Activated T-cell treated with anti-CD3 and anti-CD28 coated beads for 4 hours (primary cell): ENCODE results near the gene SENP8.

ENCODE experiments used
- DNase-seq: peaks from one replicate; pipeline ENCODE4 v3.0.0-alpha.2; 2020

SENP8 gene

DNA sequence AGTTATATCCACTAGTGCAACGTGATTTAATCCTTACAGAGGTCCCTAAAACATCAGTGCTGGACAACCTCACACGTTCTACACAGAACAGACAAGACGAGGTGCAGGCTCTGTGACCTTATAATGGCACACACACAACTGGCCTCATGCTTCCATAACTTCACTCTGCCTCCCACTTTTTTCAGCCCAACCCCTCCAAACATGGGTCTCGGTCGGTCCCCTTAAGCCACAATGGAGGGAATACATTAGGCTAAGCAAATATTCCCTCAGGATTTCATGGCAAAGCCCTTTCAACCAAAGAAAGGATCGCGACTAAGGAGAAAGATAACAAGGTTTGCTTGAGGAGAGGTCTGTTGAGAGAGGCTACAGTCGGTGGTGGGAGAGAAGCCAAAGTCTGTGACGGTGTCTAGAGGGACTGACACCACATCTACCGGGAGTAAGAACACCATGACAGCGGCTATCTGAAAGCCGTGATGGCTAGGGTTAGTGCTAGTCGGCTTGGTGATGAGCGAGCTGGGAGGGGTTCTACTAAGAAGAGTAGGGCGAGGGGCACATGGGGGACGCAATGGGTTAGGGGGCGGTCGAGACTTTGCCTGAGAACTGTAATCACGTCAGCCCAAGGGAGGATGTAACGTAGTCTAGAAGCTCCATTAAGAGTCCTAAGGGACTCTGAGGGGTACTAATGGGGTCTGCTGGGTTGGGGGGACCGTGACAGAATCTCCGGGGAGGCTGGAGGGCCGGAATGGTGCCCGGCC, 1.3 kb upstream of the SENP8 start:
- DNase-seq: peak; percentile 14

GRCh38 chr15:72117486-72118016, 652 bp upstream of the SENP8 start:
- DNase-seq: peak; percentile 48

DNA sequence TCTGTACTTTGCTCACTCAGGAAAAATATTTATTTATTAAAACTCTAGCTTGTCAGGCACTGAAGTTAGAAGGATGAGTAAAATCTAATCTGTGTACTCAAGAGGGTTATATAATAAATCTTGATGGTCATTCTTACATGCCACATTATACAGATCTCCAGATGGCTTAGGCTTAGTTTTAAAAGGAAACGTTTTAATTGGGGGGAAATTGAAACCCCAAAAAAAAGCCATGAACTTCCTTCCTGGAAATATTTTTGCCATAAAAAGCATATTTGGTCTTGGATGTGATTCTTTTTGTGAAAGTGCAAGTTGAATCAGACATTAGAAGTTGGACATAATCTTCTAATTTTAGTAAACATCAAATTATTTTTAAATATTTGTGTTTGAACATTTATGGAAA, 6.0 kb downstream of the SENP8 start:
- DNase-seq: no peak

- DNase-seq: no peak
Observed at GRCh38 chr15:72127724-72128322, 9.6 kb downstream of the SENP8 start.

GRCh38 chr15:72128359-72128758, 10.2 kb downstream of the SENP8 start:
- no peak for DNase-seq

DNA sequence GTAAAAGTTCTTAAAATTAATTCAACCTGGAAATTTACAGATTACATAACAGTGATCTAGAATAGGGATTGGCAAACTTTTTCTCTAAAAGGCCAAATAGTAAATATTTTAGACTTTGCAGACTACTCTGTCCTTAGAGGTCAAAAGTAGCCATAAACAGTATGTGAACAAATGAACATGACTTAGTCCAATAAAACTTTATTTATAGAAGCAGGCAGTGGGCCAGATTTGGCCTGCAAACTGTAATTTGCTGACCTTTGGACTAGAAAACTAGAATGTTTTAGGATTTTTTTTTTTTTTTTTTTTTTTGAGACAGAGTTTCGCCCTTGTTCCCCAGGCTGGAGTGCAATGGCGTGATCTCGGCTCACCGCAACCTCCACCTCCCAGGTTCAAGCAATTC, 12.1 kb downstream of the SENP8 start:
- DNase-seq: no peak

GRCh38 chr15:72131922-72132321, 13.7 kb downstream of the SENP8 start:
- no peak for DNase-seq

GRCh38 chr15:72133211-72133610, 15.0 kb downstream of the SENP8 start:
- no peak for DNase-seq

DNA sequence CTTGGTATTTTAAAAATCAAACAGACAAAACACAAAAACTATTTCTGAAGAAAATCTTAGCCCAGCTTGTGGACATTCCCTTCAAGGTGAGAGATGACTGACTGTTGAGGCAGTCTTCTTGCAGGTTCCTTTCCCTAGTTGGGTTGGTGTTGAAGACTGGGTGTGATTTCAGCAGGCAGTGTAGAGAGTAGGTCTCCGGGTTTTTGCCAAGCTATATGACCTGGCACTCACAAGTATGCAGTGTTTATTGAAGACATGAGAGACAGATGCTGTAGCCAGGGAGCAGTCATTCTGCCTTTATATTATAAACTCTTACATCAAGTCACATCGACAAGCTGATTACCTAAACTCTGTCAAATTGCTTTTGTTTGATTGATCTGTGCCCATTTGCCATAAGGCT, 17.5 kb downstream of the SENP8 start:
- no peak for DNase-seq

GRCh38 chr15:72136170-72137051, 18.2 kb downstream of the SENP8 start:
- no peak for DNase-seq

DNA sequence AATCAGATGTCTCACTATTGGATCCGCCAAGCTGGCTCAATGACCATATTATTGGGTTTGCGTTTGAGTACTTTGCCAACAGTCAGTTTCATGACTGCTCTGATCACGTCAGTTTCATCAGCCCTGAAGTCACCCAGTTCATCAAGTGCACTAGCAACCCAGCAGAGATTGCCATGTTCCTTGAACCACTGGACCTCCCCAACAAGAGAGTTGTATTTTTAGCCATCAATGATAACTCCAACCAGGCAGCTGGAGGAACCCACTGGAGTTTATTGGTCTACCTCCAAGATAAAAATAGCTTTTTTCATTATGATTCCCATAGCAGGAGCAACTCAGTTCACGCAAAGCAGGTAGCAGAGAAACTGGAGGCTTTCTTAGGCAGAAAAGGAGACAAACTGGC, 21.5 kb downstream of the SENP8 start:
- no peak for DNase-seq

DNA sequence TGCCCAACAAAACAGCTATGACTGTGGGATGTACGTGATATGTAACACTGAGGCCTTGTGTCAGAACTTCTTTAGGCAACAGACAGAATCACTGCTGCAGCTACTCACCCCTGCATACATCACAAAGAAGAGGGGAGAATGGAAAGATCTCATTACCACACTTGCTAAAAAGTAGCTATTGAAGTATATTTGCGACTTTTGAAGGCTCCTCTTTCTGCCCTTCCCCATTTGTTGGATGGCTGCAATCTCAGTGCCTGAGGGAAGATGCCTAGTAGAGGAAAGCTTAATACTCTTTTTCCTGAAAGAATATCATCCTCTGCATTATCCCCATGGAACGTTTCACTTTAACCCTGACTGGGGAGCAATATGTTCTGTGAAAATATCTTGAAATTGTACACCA, 21.9 kb downstream of the SENP8 start:
- no peak for DNase-seq

DNA sequence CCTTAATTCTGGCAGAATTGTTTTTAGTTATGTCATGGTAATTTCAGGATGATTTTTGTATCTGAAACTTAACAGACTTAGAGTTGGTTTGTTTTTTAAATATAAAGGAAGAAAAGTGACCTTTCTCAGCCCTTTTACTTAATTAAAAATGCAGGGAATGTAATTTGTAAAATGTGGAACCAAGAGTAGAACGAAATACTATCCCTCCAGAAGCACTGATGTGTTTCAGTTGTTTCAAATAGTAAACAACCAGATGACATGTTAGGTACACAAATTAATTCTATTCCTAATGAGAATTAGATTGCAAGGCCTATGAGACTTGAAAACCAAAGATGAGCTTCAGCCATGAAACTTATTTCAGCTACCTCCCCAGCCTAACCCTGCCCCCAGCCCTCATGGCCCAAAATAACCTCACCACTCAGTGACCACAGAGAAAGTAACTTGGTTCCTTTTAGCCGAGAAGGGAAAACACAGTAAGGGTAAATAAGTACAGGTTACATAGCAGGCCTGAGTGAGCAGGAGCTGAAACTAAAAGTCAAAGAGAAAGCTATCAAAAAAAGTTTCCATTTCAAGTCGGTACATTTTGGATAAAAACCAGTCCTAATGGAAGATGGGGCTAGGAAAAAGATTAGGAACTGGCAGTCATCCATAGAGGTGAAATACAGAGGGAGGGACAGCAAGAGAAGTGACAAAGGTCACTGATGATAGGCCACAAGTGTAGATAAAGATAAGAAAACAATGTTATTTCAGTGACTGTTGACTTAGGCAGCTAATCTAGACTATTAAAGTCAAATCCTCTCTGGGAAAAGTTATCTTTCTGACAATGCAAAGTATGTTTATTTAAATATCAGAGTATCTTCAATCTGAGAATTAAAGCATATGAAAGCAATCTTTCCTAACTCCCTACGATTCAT, 23.2 kb downstream of the SENP8 start:
- DNase-seq: no peak

DNA sequence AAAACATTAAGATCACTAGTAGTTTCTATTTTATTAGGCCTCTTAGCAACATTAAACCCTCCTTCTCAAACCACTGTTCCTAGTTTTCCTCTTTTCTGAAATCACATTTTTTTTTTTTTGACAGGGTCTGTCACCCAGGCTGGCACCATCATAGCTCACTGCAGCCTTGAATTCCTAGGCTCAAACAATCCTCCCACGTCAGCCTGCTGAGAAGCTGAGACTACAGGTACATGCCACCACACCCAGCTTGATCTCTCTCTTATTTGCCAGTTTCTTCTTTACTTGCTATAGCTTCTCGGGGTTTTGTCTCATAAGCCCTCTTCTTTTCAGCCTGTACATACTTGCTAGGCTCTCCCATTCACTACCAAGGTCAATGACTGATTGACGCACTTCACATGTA, 28.0 kb downstream of the SENP8 start:
- DNase-seq: no peak

- DNase-seq: no peak
Observed at GRCh38 chr15:72146934-72147333, 28.7 kb downstream of the SENP8 start.

- no peak for DNase-seq
Observed at GRCh38 chr15:72147418-72147817, 29.2 kb downstream of the SENP8 start.

DNA sequence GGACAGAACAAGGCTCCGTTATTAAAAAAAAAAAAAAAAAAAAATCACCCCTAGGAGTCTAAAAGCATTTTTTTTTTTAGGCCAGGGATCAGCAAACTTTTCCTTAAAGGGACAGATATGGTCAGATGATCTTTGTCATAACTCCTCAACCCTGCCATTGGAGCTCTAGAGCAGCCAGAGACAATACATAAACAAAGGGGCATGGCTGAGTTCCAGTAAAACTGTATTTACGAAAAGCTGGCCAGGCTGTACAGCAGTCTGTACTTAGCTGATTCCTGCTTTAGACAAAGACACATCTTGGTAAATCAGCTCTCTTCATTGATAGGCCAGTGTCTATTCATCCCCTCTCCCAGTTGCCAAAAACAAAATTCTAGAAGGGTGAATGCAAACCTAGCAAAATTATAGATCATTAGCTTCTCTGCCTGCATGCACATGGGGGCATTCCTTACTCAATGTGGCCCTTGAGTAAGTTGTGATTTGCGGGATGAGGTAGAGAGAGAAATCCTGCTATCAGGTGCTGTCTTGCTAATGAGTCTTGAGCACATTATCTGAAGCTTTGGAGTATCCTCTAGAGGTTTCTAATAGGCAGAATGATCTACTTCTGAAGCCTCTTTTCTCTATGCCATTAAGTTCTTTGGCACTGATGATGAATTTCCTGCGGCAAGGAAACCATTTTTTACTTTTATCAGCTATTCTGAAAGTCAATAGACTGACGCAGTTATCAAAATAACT, 35.2 kb downstream of the SENP8 start:
- no peak for DNase-seq

GRCh38 chr15:72154316-72154715, 36.1 kb downstream of the SENP8 start:
- no peak for DNase-seq

GRCh38 chr15:72155003-72155621, 36.9 kb downstream of the SENP8 start:
- no peak for DNase-seq

GRCh38 chr15:72155635-72156616, 37.7 kb downstream of the SENP8 start:
- DNase-seq: peak; percentile 81
